H1 (cell line): ENCODE data around the gene NFX1. TPM values are rescaled to one million over a fixed set of nuclear protein-coding genes. Genes with fewer than 3 reads are reported as not detected.

ENCODE experiments used
- ATF3 ChIP-seq: IDR thresholded peaks from 2 replicates; pipeline ENCODE4 v1.6.1; 2011; ENCODE audit warnings: low read depth, mild to moderate bottlenecking, low read length; ENCODE audit not compliant: insufficient read depth
- BRCA1 ChIP-seq: IDR thresholded peaks from 2 replicates; pipeline ENCODE4 v1.6.1; 2012; ENCODE audit warnings: low read depth, low read length, improper control_type of control experiment
- CBX5 ChIP-seq: fragments of 300-800, 300-1000 bp; sonication (generic); IDR thresholded peaks from 2 replicates; pipeline ENCODE4 v1.7.1; 2016; ENCODE audit warnings: antibody characterized with exemption, low read length, low read depth
- CEBPB ChIP-seq: IDR thresholded peaks from 2 replicates; pipeline ENCODE4 v1.6.1; 2012; ENCODE audit warnings: low read depth, low read length
- CHD2 ChIP-seq: IDR thresholded peaks from 2 replicates; pipeline ENCODE4 v1.6.1; 2012; ENCODE audit warnings: low read length, improper control_type of control experiment
- CREB1 ChIP-seq: IDR thresholded peaks from 2 replicates; pipeline ENCODE4 v1.6.1; 2012; ENCODE audit warnings: inconsistent platforms
- CTBP2 ChIP-seq: IDR thresholded peaks from 2 replicates; pipeline ENCODE4 v1.7.0; 2011; ENCODE audit warnings: borderline replicate concordance, mild to moderate bottlenecking, moderate library complexity, mixed read lengths, low read length; ENCODE audit not compliant: insufficient read depth, insufficient read length
- CTCF ChIP-seq, 3 experiments: IDR thresholded peaks; 1 replicate in 2 of 3; 2 replicates in 1 of 3; pipeline versions ENCODE4 v1.5.1 to v1.6.1; 2011; ENCODE audit warnings: low read length in 3 of 3, mild to moderate bottlenecking in 3 of 3, inconsistent platforms in 2 of 3, low read depth in 1 of 3, moderate library complexity in 1 of 3; ENCODE audit not compliant: insufficient read depth in 1 of 3; ENCODE audit errors: control extremely low read depth in 1 of 3
- E2F6 ChIP-seq: IDR thresholded peaks from 2 replicates; pipeline ENCODE4 v1.6.1; 2012; ENCODE audit warnings: inconsistent platforms
- EGR1 ChIP-seq: IDR thresholded peaks from 2 replicates; pipeline ENCODE4 v1.6.1; 2011; ENCODE audit warnings: low read depth, low read length, borderline replicate concordance
- EZH2 ChIP-seq: fragments of 200-600 bp; sonication (generic); IDR thresholded peaks from 2 replicates; pipeline ENCODE4 v1.7.1; 2012; ENCODE audit warnings: low read depth, mild to moderate bottlenecking, moderate library complexity, low read length, inconsistent platforms; ENCODE audit not compliant: severe bottlenecking
- GABPA ChIP-seq: IDR thresholded peaks from 2 replicates; pipeline ENCODE4 v1.6.1; 2011; ENCODE audit warnings: mild to moderate bottlenecking, low read length, moderate library complexity, borderline replicate concordance; ENCODE audit not compliant: insufficient read depth
- HDAC6 ChIP-seq: IDR thresholded peaks from one replicate; pipeline ENCODE4 v1.7.1; 2012; ENCODE audit warnings: low read depth, mild to moderate bottlenecking, inconsistent platforms, low read length, moderate library complexity
- JUN ChIP-seq: IDR thresholded peaks from 2 replicates; pipeline ENCODE4 v1.6.1; 2011; ENCODE audit warnings: low read depth, mild to moderate bottlenecking, improper control_type of control experiment, low read length
- JUND ChIP-seq: IDR thresholded peaks from 2 replicates; pipeline ENCODE4 v1.6.1; 2011; ENCODE audit warnings: mild to moderate bottlenecking, improper control_type of control experiment, low read length
- POU5F1 ChIP-seq: IDR thresholded peaks from 2 replicates; pipeline ENCODE4 v1.6.1; 2011; ENCODE audit warnings: low read depth, mild to moderate bottlenecking, low read length, moderate library complexity
- RXRA ChIP-seq: IDR thresholded peaks from 2 replicates; pipeline ENCODE4 v1.6.1; 2011; ENCODE audit warnings: low read depth, mild to moderate bottlenecking, low read length, moderate library complexity; ENCODE audit not compliant: insufficient read depth
- SIRT6 ChIP-seq: IDR thresholded peaks from one replicate; pipeline ENCODE4 v1.7.1; 2012; ENCODE audit warnings: low read length, inconsistent platforms
- TAF1 ChIP-seq: IDR thresholded peaks from 2 replicates; pipeline ENCODE4 v1.6.1; 2011; ENCODE audit warnings: mild to moderate bottlenecking, low read depth, low read length
- TBP ChIP-seq: IDR thresholded peaks from 2 replicates; pipeline ENCODE4 v1.6.1; 2011; ENCODE audit warnings: low read depth, low read length, improper control_type of control experiment
- TCF12 ChIP-seq: IDR thresholded peaks from 2 replicates; pipeline ENCODE4 v1.6.1; 2011; ENCODE audit warnings: low read depth, mild to moderate bottlenecking, low read length
- polyA plus RNA-seq, 7 experiments: library from polyadenylated mRNA; depleted of rRNA in 3 of 7; stranded (reverse) in 5 of 7; unstranded in 2 of 7; fragments of >200 nt in 5 of 7; fragments of 200-250 nt in 2 of 7; gene quantifications; 1 replicate in 5 of 7; 2 replicates in 1 of 7; 4 replicates in 1 of 7; pipeline versions ENCODE4 v1.2.1 to v1.2.3, GENCODE V29; 2011 to 2013; ENCODE audit warnings: missing spikeins in 2 of 7, mixed read lengths in 2 of 7
- total RNA-seq: library from RNA; stranded (reverse); fragmentation: NEBNext Ultra II Directional; extraction: Animal tissue kit (Norgen Biotek cat#: 25700); gene quantifications from 2 replicates; pipeline ENCODE4 v1.2.1, GENCODE V29; 2021

NFX1 gene
- total and polyA plus RNA-seq, 2 of the 8 experiments (the other 6 are each of a cell fraction or from before 2014, with no cell fraction given): 19.4 to 28.4 TPM

- TF ChIP-seq TCF12 (no peak), TAF1 (0 out of 2 replicates have a peak, but pooled peaks have one; percentile 54), BRCA1 (no peak), CBX5 (no peak), SIRT6 (no peak), CHD2 (no peak), EZH2 (no peak), POU5F1 (no peak), CEBPB (no peak), CTCF (IDR thresholded peaks at IDR 0.05; ENCODE audit: control extremely low read depth in 1 of 3, insufficient read depth in 1 of 3, low read depth in 1 of 3, low read length in 3 of 3) (peak; percentile 8 to 33 (median 23); a peak in 2 of 4 replicates), TBP (no peak), RXRA (no peak), JUND (no peak), GABPA (peak; percentile 85), CREB1 (peak; percentile 46; the same call in 1 of the 2 replicates), EGR1 (peak; percentile 60; the same call in 1 of the 2 replicates), HDAC6 (no peak), ATF3 (no peak), JUN (no peak), E2F6 (no peak), CTBP2 (no peak)
These were observed 25.7 kb upstream of the NFX1 start, which contains the start of the genes BAG1 and CHMP5 (continued) for GRCh38 chr9:33264473-33265177.
